GM18873 (cell line): ENCODE results near the gene CDH2.

ENCODE experiments used
- ATAC-seq: cut with Tn5 transposase; IDR thresholded peaks from one replicate; pipeline ENCODE4 v1.9.1; 2021; ENCODE audit warnings: mild to moderate bottlenecking, moderate library complexity, moderate number of reproducible peaks; ENCODE audit not compliant: unreplicated experiment, low FRiP score

The CDH2 gene

GRCh38 chr18:28048612-28049011, 128.3 kb downstream of the CDH2 start:
- ATAC-seq: no peak

GRCh38 chr18:28045880-28046279, 131.1 kb downstream of the CDH2 start:
- ATAC-seq: no peak

GRCh38 chr18:28045176-28045810, 131.6 kb downstream of the CDH2 start:
- no peak for ATAC-seq

- ATAC-seq: no peak
Observed at GRCh38 chr18:28044036-28044435, 132.9 kb downstream of the CDH2 start.

DNA sequence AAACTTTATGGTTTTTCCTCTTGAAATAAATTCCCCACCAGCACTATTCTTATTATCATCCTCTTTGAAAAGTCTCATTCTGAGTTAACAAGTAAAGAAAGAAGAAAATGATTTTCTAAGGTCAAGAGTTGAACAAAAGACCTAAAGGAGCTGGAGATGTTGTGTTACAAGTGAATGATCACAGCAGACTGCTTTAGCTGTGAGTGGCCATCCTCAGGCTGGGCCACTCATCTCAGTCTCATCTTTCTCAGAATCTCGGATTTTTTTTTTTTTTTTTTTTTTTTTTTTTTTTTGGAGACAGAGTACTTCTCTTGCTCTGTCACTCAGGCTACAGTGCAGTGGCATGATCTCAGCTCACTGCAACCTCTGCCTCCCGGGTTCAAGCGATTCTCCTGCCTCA, 133.3 kb downstream of the CDH2 start:
- ATAC-seq: no peak

- ATAC-seq: no peak
Observed at GRCh38 chr18:28041366-28041765, 135.6 kb downstream of the CDH2 start.

DNA sequence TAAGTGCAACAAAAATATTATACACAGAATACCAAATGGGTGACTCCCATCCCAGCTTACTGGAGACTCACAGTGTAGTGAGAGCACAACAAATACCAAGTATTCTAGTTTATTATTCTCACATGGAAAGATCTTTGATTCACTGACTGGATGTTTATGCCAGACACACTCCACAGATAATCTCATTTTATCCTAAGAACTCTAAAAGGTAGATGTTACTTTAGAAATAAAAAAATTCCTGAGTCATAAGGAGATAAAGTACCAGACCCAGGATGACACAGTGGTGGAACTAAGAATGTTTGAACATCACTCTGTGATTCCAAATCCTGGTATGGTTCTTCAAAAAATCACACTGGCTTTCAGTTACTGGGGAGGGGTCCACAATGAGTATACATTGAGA, 136.2 kb downstream of the CDH2 start:
- ATAC-seq: no peak

GRCh38 chr18:28040211-28040610, 136.7 kb downstream of the CDH2 start:
- ATAC-seq: no peak

DNA sequence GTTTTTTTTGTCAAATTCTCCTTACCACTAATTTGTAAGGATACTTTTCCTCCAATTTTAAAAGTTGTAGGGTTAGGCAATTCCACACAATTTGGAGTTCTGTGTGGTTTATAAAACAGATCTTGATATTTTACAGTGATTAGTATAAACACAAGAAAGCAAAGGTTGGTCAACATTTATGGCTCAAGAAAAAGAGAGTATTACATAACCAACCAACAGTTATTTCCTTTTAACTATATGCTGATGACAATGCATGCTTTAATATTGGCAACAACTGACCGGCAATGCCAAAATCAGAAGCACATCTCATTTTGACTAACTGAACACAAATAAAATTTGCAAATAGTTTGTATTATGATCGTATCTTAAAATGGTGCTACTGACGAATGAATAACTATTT, 137.2 kb downstream of the CDH2 start:
- ATAC-seq: no peak

DNA sequence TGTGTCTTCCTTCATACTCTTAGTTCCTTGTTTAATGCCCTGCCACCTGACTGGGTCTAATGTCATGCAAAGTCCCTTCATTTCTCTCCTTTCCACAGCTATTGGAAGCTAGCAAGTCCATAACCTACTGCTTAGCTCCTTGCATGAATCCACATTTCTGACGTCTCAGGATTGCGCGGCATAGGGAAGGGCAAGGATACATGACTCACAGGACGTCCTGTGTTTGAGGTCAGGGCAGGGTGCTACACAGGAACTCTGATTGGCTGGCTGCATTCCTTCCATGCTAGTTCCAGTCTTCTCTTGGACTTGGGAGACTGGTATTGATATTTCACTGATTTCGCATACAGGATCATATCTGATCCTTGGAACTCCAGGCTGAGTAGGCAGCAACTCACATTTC, 137.9 kb downstream of the CDH2 start:
- ATAC-seq: no peak

DNA sequence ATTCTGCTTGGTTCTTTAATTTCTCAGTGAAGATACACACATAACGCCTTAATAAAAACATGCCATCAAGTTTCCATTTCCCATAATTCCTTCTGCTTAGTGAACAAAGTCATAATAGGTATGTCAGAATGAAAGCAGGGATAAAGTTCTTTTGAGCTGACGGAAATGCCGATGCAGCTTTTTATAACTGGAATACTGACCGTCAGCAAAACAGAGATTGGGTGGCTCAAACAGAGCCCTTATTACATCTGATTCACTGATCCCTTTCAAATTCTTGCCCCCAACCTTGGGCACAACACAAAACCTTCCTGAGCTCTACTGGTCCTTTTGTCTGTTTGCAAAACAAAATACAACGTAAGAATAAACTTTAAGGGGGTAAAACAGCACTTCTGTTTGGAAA, 140.4 kb downstream of the CDH2 start:
- no peak for ATAC-seq

DNA sequence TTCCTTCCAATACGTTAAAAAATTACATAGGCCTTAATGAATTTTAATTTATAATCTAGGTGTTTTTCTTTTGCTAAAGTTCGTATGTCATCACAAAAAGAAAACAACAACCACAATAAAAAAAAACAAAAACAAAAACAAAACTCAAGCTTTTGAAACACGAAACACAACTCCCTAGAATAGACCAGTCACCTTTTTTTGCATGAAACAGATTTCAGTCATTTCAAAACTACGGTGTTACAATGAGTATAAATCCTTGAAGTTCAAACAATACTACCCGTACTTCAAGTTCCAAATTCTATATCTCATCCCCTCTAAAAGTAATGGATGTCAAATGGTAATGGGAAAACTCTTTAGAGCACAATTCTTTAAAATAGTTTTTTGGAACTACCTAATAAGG, 142.4 kb downstream of the CDH2 start:
- no peak for ATAC-seq

- ATAC-seq: no peak
Observed at GRCh38 chr18:28032177-28032576, 144.8 kb downstream of the CDH2 start.

- ATAC-seq: no peak
Observed at GRCh38 chr18:28030458-28030857, 146.5 kb downstream of the CDH2 start.

GRCh38 chr18:28027755-28028154, 149.2 kb downstream of the CDH2 start:
- no peak for ATAC-seq

GRCh38 chr18:28019425-28020108, 157.4 kb downstream of the CDH2 start:
- no peak for ATAC-seq

DNA sequence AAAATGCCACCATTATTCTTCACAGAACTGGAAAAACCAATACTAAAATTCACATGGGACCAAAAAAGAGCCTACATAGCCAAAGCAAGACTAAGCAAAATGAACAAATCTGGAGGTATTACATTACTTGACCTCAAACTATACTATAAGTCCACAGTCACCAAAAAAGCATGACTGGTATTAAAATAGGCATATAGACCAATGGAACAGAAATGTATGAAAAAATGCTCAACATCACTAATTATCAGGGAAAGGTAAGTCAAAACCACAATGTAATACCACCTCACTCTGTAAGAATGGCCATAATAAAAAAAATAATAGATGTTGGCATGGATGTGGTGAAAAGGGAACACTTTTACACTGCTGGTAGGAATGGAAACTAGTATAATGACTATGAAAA, 158.6 kb downstream of the CDH2 start:
- ATAC-seq: no peak

DNA sequence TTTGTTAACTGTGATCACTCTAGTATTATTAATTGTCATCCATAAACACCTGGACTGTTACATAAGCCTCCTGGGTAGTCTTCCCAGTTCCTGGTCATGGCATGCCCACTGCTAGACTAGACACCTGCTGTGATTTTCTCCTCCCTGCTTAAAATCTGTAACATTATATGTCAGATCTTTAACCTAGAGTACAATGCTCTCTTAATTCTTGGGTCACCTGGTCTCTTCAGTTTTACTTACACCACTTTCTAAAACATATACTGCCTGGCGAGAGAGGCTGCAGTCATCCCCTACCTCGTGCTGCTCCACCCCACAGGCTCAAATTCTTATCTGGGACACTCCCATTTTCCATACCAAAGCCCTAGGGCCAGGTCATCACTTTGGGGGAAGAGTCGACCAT, 161.3 kb downstream of the CDH2 start:
- no peak for ATAC-seq

DNA sequence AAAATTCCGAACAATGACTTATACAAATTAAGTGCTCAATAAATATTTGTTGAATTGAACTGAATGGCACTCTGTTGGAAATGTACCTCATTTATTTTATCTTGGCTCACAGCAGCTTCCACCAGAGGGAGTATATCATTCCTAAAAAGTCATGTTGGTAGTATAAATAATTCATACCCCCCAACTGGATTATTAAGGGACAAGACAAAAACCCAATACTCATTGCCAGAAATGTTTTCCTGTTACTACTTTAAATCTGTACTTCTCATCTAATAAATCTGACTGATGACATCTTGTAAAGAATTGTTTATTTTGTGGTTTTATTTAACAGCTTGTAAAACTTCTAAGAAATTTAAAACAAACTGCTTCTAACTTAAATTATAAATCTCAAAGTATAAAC, 163.9 kb downstream of the CDH2 start:
- ATAC-seq: no peak

DNA sequence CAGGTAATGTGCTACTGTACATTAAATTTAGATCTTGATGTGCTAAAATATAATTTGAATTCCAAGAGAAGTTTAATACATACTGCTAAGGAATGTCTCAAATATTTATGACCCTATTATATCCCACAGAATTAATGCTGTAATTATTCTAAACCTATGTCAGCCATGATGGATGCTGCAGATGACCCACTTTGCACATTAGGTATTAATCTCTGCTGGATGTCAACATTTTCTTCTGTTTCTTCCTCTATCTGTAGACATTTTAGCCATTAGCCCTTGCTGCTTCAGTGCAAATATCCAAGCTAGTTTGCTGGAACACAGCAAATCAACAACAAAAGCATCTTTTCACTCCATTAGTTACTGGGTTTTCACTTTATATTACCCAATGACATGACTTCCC, 164.6 kb downstream of the CDH2 start:
- ATAC-seq: no peak

GRCh38 chr18:28009589-28009988, 167.3 kb downstream of the CDH2 start:
- no peak for ATAC-seq

GRCh38 chr18:28007841-28008240, 169.1 kb downstream of the CDH2 start:
- no peak for ATAC-seq
